Fibroblast of lung (primary cell): ENCODE measurements around the gene USP36. TPM values are rescaled to one million over a fixed set of nuclear protein-coding genes. Genes with fewer than 3 reads are reported as not detected.

ENCODE experiments used
- DNase-seq, 2 donors: peaks; one replicate each; pipeline versions ENCODE4 v3.0.0 to v3.0.0-alpha.2; 2010; ENCODE audit warnings: low read depth in 2 of 2
- H2AFZ ChIP-seq: 2 replicates; pipeline ENCODE4 v1.5.1; 2012; ENCODE audit warnings: low read length, control low read depth, inconsistent platforms
- H3K27ac ChIP-seq: 2 replicates; pipeline ENCODE4 v1.5.1; 2011; ENCODE audit warnings: low read length, control low read depth; ENCODE audit not compliant: insufficient read depth
- H3K27me3 ChIP-seq: 2 replicates; pipeline ENCODE4 v1.5.1; 2011; ENCODE audit warnings: mild to moderate bottlenecking, low read length; ENCODE audit not compliant: control insufficient read depth, insufficient read depth
- H3K36me3 ChIP-seq: 2 replicates; pipeline ENCODE4 v1.5.1; 2011; ENCODE audit warnings: low read length; ENCODE audit not compliant: control insufficient read depth, insufficient read depth
- H3K4me1 ChIP-seq: 2 replicates; pipeline ENCODE4 v1.5.1; 2011; ENCODE audit warnings: low read length; ENCODE audit not compliant: control insufficient read depth, insufficient read depth; ENCODE audit errors: extremely low read depth
- H3K4me2 ChIP-seq: 2 replicates; pipeline ENCODE4 v1.5.1; 2011; ENCODE audit warnings: low read length, control low read depth; ENCODE audit not compliant: insufficient read depth; ENCODE audit errors: extremely low read depth
- H3K4me3 ChIP-seq, 4 experiments: fragments of 200-600 bp in 1 of 4; sonication (generic) in 1 of 4; replicated peaks in 1 of 4; 2 replicates each; pipeline ENCODE4 v1.5.1; 2011 to 2016; ENCODE audit warnings: low read length in 4 of 4, low read depth in 3 of 4, mild to moderate bottlenecking in 3 of 4, control low read depth in 2 of 4, inconsistent platforms in 1 of 4, mixed read lengths in 1 of 4; ENCODE audit not compliant: insufficient read depth in 1 of 4; ENCODE audit errors: control extremely low read depth in 1 of 4
- H3K79me2 ChIP-seq: 2 replicates; pipeline ENCODE4 v1.5.1; 2012; ENCODE audit warnings: mild to moderate bottlenecking, low read length, inconsistent platforms; ENCODE audit not compliant: control insufficient read depth, insufficient read depth
- H3K9ac ChIP-seq: 2 replicates; pipeline ENCODE4 v1.5.1; 2011; ENCODE audit warnings: mild to moderate bottlenecking, low read length, control low read depth; ENCODE audit not compliant: insufficient read depth
- H3K9me3 ChIP-seq: 2 replicates; pipeline ENCODE4 v1.5.1; 2012; ENCODE audit warnings: low read depth, low read length; ENCODE audit not compliant: control insufficient read depth, insufficient read depth
- H4K20me1 ChIP-seq: 2 replicates; pipeline ENCODE4 v1.5.1; 2011; ENCODE audit warnings: low read length; ENCODE audit not compliant: control insufficient read depth, insufficient read depth; ENCODE audit errors: extremely low read depth
- EZH2 ChIP-seq: IDR thresholded peaks from 2 replicates; pipeline ENCODE4 v1.5.1; 2012; ENCODE audit warnings: low read length, control low read depth, mild to moderate bottlenecking; ENCODE audit errors: missing control alignments
- polyA plus RNA-seq, 2 donors: library from polyadenylated mRNA; depleted of rRNA in 1 of 2; stranded (reverse) in 1 of 2; unstranded in 1 of 2; fragments of >200 nt; gene quantifications; 2 replicates each; pipeline ENCODE4 v1.2.1, GENCODE V29; 2011 to 2012; ENCODE audit warnings: missing spikeins in 1 of 2
- total RNA-seq: library from RNA; depleted of rRNA; stranded (reverse); fragments of >200 nt; gene quantifications from 2 replicates; pipeline ENCODE4 v1.2.1, GENCODE V29; 2014
- TF ChIP-seq, protein P1 (sequence below), 2 donors: IDR thresholded peaks in 1 of 2; conservative IDR thresholded peaks in 1 of 2; 1 replicate in 1 of 2; 2 replicates in 1 of 2; pipeline ENCODE4 v1.5.1; 2011 to 2012; ENCODE audit warnings: low read length in 2 of 2, control low read depth in 1 of 2, inconsistent platforms in 1 of 2, low read depth in 1 of 2, mild to moderate bottlenecking in 1 of 2

USP36 gene
- total and polyA plus RNA-seq, 2 donors (not counting 1 experiment from before 2014, with no cell fraction given), result 15.4 to 18.3 TPM

GRCh38 chr17:78746263-78746948 is 94.2 kb downstream of the USP36 start:
- Histone ChIP-seq H3K79me2 (no peaks in the 10 kb centered on the region), H3K4me2 (no peak overlapping the region), H3K9ac (no peak overlapping the region), H3K27ac (no peak overlapping the region), H3K27me3 (no peaks in the 10 kb centered on the region), H4K20me1 (no peaks in the 10 kb centered on the region), H3K9me3 (no peaks in the 10 kb centered on the region), H3K4me3 (no peak overlapping the region), H3K36me3 (no peaks in the 10 kb centered on the region), H3K4me1 (peaks cover 4% of the 10 kb centered on the region), H2AFZ (no peak overlapping the region)
- DNase-seq, result no peak
- TF ChIP-seq, protein P1, sequence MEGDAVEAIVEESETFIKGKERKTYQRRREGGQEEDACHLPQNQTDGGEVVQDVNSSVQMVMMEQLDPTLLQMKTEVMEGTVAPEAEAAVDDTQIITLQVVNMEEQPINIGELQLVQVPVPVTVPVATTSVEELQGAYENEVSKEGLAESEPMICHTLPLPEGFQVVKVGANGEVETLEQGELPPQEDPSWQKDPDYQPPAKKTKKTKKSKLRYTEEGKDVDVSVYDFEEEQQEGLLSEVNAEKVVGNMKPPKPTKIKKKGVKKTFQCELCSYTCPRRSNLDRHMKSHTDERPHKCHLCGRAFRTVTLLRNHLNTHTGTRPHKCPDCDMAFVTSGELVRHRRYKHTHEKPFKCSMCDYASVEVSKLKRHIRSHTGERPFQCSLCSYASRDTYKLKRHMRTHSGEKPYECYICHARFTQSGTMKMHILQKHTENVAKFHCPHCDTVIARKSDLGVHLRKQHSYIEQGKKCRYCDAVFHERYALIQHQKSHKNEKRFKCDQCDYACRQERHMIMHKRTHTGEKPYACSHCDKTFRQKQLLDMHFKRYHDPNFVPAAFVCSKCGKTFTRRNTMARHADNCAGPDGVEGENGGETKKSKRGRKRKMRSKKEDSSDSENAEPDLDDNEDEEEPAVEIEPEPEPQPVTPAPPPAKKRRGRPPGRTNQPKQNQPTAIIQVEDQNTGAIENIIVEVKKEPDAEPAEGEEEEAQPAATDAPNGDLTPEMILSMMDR (conservative IDR thresholded peaks at IDR 0.05 in 1 of 2, IDR thresholded peaks at IDR 0.05 in 1 of 2; ENCODE audit: low read depth in 1 of 2, low read length in 2 of 2), result no peak
- TF ChIP-seq EZH2, result no peak

Other genes with a start within 250 kb of the USP36 start
- gene CYTH1, start 58.5 kb downstream of the USP36 start, total RNA-seq, result 6.7 and 9.9 TPM in 2 replicates
- gene CYTH1, start 58.5 kb downstream of the USP36 start, polyA plus RNA-seq, result 8.9 and 11.3 TPM in 2 replicates
- gene CEP295NL, start 62.4 kb upstream of the USP36 start, total RNA-seq, result 2.3 and 2.8 TPM in 2 replicates
- 0.10 and 0.15 TPM in 2 replicates for gene CEP295NL, start 62.4 kb upstream of the USP36 start, polyA plus RNA-seq
- gene TIMP2, start 84.6 kb upstream of the USP36 start, total RNA-seq, result 88.9 and 155 TPM in 2 replicates
- 607 and 745 TPM in 2 replicates for gene TIMP2, start 84.6 kb upstream of the USP36 start, polyA plus RNA-seq
- 320 and 387 TPM in 2 replicates for gene LGALS3BP, start 139.1 kb upstream of the USP36 start, total RNA-seq
- 93.2 and 128 TPM in 2 replicates for gene LGALS3BP, start 139.1 kb upstream of the USP36 start, polyA plus RNA-seq
- 36.2 and 46.6 TPM in 2 replicates for gene CANT1, start 168.9 kb upstream of the USP36 start, total RNA-seq
- 39.9 and 61.7 TPM in 2 replicates for gene CANT1, start 168.9 kb upstream of the USP36 start, polyA plus RNA-seq
- 32.4 and 45.2 TPM in 2 replicates for gene C1QTNF1, start 183.4 kb upstream of the USP36 start, total RNA-seq
- gene C1QTNF1, start 183.4 kb upstream of the USP36 start, polyA plus RNA-seq, result 15.0 and 15.7 TPM in 2 replicates
- gene ENGASE, start 234.0 kb upstream of the USP36 start, total RNA-seq, result 14.9 and 15.9 TPM in 2 replicates
- gene ENGASE, start 234.0 kb upstream of the USP36 start, polyA plus RNA-seq, result 3.6 and 3.9 TPM in 2 replicates